ENCODE results near the gene SPTBN5.

Gene SPTBN5

DNA sequence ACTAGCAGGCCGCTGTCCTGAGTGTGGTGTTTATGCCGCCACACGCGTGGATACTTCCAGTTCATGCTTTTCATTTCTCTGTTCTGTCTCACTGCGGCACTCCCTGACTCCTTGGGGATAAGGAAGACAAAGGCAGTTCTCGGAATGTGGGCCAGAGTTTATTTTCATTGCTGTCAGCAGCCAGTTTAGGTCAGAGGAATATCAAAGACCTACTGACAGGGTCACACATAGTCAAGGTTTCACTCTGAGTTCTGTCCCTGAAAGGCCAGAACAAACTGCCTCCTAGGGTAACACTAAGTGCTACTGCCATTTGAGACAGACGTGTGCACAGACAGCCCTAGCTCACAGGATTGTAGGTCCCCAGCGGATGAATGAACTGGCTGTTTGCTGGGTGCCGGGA is 27.3 kb upstream of the SPTBN5 start:
- TF ChIP-seq, protein P1, sequence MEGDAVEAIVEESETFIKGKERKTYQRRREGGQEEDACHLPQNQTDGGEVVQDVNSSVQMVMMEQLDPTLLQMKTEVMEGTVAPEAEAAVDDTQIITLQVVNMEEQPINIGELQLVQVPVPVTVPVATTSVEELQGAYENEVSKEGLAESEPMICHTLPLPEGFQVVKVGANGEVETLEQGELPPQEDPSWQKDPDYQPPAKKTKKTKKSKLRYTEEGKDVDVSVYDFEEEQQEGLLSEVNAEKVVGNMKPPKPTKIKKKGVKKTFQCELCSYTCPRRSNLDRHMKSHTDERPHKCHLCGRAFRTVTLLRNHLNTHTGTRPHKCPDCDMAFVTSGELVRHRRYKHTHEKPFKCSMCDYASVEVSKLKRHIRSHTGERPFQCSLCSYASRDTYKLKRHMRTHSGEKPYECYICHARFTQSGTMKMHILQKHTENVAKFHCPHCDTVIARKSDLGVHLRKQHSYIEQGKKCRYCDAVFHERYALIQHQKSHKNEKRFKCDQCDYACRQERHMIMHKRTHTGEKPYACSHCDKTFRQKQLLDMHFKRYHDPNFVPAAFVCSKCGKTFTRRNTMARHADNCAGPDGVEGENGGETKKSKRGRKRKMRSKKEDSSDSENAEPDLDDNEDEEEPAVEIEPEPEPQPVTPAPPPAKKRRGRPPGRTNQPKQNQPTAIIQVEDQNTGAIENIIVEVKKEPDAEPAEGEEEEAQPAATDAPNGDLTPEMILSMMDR (IDR thresholded peaks at IDR 0.05; ENCODE audit: low read depth, low read length, missing control alignments) = no peak
- no peak overlapping the region for H3K4me3 ChIP-seq (replicated peaks; ENCODE audit: low read depth, low read length)
- no peak for DNase-seq (ENCODE audit: extremely low read depth, low read depth)

DNA sequence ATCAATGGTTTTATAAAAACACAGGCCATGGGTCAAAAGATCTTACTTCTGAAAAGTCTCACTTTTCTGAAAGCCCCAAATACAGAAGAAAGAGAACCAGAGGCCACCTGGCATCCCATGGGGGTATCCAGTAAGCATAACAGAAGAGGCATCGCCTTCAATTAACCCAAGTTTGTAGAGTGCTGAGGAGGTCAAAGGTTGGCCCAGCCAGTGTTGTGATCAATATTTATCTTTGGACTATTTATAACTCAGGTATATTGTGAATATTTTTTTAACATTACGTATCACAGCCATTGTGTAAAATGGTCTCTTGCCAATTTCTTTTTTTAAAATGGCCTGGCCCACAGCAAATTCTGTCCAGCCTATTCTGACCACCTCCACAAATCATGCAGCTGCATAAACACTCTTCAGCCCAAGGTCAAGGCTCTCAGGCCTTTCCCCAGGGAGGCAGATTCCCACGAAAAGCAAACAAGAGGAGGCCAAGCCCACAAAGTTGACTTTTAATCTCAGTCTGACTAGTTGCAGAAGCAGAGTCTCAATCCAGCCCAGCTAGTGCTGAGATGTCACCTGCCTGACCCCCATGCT is 26.2 kb upstream of the SPTBN5 start:
- TF ChIP-seq, protein P1 (IDR thresholded peaks at IDR 0.05; ENCODE audit: low read depth, low read length, missing control alignments) = no peak
- no peak overlapping the region for H3K4me3 ChIP-seq (replicated peaks; ENCODE audit: low read depth, low read length)
- DNase-seq (ENCODE audit: extremely low read depth, low read depth) = no peak

DNA sequence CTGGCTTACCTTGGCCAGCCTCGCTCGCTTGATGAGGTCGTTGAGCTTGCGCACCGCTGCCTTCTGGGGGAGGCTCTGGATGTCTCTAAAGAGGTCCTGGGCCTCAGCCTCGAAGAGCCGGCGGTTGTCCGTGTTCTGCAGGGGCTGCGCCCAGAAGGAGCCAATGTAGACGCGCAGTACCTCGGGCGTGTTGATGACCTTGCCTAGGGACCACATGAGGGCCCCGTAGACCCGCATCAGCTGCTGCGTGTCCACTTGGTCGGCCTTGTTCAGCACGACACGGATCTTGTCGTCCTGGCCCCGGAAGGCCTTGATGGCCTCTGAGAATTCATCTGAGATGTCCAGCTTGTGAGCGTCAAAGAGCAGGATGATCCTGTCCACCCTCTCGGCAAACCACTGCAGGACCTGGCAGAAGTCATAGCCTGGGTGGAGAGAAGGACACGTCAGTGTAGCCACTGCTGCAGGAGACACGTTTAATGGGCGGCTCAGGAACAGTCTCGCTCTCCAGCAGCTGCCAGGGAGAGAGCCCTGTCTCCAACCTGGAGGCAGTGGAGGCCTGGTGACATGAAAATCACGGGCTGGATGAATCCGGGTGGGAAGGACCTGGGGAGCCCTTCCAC is 25.5 kb upstream of the SPTBN5 start:
- no peak for DNase-seq (ENCODE audit: extremely low read depth, low read depth)
- TF ChIP-seq, protein P1 (IDR thresholded peaks at IDR 0.05; ENCODE audit: low read depth, low read length, missing control alignments) = no peak
- H3K4me3 ChIP-seq (replicated peaks; ENCODE audit: low read depth, low read length) = no peak overlapping the region

DNA sequence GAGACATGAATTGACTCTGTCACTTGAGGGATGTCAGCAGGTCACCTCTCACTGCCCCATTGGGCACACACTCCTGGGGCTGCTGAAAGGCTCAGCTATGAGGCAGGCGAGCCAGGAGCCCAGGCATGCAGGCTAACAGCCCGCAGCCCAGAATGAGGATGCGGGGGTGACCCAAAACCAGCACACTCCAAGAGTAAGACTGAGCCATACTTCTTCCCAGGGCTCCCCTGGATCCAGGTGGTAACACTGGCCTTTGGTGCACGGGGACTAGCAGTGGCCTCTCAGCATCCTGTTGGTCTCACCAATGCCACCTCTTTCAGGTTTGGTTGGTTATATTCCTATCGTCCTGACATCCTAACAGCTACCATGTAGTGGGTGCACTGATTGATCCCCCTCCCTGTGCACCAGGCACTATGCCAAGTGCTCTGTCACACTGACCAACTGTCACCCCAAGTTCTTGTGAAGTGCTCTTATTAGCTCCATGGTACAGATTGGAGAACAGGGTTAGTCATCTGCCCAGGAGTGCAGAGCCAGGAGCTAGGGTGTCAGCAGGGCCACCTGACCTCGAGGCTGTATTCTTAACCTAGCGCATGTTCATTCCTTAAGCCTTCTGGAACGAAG is 24.8 kb upstream of the SPTBN5 start:
- no peak overlapping the region for H3K4me3 ChIP-seq (replicated peaks; ENCODE audit: low read depth, low read length)
- TF ChIP-seq, protein P1 (IDR thresholded peaks at IDR 0.05; ENCODE audit: low read depth, low read length, missing control alignments) = no peak
- DNase-seq (ENCODE audit: extremely low read depth, low read depth) = no peak

DNA sequence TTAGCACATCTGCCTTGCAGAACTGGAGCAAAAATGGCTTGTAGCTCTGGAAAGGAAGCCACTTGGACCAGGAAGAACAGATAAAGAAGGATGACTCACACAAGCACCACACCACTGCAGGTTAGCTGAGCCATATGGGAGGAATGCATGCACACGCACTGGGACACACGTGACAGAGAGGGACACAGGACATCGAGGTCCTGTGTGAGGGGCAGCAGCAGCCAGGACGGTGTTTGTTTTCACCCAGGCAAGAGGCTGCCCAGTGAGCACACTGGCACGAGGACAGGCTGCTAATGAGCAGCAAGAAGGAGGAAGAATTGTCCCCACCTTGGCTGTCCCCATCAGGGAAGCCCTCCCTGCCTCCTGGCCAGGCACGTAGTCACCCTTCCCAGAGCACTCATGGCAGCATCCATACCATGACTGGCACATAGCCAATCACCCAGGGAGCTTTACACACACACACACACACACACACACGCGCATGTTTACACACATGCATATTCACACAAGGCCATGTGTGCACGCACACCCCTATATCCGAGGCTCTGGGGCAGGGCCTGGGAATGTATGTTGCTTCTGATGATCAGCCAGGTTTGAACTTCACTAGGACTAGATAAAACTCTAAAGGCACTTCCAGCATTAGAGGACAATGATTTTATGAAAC is 24.0 kb upstream of the SPTBN5 start:
- DNase-seq (ENCODE audit: extremely low read depth, low read depth) = peak; percentile 67
- H3K4me3 ChIP-seq (replicated peaks; ENCODE audit: low read depth, low read length) = no peak overlapping the region
- TF ChIP-seq, protein P1 (IDR thresholded peaks at IDR 0.05; ENCODE audit: low read depth, low read length, missing control alignments) = no peak

DNA sequence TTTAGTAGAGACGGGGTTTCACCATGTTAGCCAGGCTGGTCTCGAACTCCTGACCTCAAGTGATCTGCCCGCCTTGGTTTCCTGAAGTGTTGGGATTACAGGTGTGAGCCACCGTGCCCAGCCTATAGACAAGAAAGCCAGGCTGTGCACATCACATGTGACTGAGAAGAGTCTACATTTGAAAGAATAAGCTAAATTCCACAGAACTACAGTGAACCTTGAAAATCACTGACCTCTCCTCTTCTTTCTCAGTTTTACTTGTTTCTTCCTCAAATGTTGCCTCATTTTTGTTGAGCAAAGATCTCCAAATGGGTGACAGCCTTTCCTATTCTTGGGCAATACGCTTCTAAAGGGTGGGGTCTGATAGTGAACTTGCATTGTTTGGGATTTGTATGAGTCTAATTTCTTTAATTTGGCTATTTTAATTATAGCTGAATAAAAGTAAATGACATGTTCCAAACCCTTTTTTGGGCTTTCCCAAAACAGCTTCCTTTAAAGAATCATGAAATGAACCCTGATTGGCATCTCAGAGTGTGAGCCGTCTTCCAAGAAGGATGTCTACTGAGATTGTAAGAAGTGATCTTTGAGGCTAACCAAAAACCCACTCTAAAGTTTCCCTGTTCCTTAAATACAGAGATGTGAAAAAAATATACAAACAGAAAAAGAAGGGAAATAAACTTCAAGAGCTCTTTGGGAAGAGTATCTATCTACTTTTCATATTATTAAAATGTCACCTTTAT is 21.6 kb upstream of the SPTBN5 start:
- no peak overlapping the region for H3K4me3 ChIP-seq (replicated peaks; ENCODE audit: low read depth, low read length)
- TF ChIP-seq, protein P1 (IDR thresholded peaks at IDR 0.05; ENCODE audit: low read depth, low read length, missing control alignments) = no peak
- no peak for DNase-seq (ENCODE audit: extremely low read depth, low read depth)
